PFSK-1 (cell line): Measurements from ENCODE around the gene NELFB.

Experiments used
- FOXP2 ChIP-seq: optimal IDR thresholded peaks from 2 replicates; pipeline ENCODE3; 2011; ENCODE audit warnings: borderline replicate concordance, control low read depth, inconsistent platforms; ENCODE audit not compliant: insufficient read depth; ENCODE audit errors: extremely low read length, extremely low read depth
- POLR2AphosphoS5 ChIP-seq: IDR thresholded peaks from 2 replicates; pipeline ENCODE4 v1.6.1; 2012; ENCODE audit warnings: low read depth, mild to moderate bottlenecking, control low read depth, low read length, moderate library complexity
- SIN3A ChIP-seq: IDR thresholded peaks from 2 replicates; pipeline ENCODE4 v1.6.1; 2012; ENCODE audit warnings: mild to moderate bottlenecking, low read length, moderate library complexity, borderline replicate concordance; ENCODE audit not compliant: insufficient read depth
- TAF1 ChIP-seq: IDR thresholded peaks from 2 replicates; pipeline ENCODE4 v1.6.1; 2012; ENCODE audit warnings: low read length, control low read depth, borderline replicate concordance; ENCODE audit not compliant: insufficient read depth
- TF ChIP-seq, protein P1 (sequence below), 2 experiments: IDR thresholded peaks; 2 replicates each; pipeline versions ENCODE4 v1.6.1 to v1.8.0; 2011 to 2012; ENCODE audit warnings: low read depth in 2 of 2, low read length in 2 of 2, control low read depth in 1 of 2, inconsistent platforms in 1 of 2, mild to moderate bottlenecking in 1 of 2, moderate library complexity in 1 of 2; ENCODE audit not compliant: insufficient read depth in 1 of 2

The NELFB gene

DNA sequence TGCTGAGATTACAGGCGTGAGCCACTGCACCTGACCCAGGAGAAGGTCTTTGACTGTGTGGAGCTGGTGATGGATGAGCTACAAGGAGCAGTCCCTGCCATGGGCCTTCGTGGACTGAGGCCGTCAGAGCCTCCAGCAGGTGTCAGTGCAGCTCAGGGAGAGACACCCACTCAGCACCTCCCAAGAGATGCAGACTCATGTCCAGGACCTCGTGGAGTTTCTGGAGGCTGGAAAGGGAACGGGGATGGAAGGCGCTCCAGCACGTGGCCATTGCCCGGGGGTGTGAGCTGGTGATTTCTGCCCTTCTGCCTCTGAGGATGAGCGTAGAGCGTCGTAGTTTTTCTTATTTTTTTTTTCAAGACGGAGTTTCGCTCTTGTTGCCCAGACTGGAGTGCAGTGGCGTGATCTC is 31.9 kb downstream of the NELFB start:
- TF ChIP-seq, protein P1, sequence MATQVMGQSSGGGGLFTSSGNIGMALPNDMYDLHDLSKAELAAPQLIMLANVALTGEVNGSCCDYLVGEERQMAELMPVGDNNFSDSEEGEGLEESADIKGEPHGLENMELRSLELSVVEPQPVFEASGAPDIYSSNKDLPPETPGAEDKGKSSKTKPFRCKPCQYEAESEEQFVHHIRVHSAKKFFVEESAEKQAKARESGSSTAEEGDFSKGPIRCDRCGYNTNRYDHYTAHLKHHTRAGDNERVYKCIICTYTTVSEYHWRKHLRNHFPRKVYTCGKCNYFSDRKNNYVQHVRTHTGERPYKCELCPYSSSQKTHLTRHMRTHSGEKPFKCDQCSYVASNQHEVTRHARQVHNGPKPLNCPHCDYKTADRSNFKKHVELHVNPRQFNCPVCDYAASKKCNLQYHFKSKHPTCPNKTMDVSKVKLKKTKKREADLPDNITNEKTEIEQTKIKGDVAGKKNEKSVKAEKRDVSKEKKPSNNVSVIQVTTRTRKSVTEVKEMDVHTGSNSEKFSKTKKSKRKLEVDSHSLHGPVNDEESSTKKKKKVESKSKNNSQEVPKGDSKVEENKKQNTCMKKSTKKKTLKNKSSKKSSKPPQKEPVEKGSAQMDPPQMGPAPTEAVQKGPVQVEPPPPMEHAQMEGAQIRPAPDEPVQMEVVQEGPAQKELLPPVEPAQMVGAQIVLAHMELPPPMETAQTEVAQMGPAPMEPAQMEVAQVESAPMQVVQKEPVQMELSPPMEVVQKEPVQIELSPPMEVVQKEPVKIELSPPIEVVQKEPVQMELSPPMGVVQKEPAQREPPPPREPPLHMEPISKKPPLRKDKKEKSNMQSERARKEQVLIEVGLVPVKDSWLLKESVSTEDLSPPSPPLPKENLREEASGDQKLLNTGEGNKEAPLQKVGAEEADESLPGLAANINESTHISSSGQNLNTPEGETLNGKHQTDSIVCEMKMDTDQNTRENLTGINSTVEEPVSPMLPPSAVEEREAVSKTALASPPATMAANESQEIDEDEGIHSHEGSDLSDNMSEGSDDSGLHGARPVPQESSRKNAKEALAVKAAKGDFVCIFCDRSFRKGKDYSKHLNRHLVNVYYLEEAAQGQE (IDR thresholded peaks at IDR 0.05; ENCODE audit: insufficient read depth in 1 of 2, low read depth in 2 of 2, low read length in 2 of 2) = no peak
- no peak for TF ChIP-seq POLR2AphosphoS5
- TF ChIP-seq FOXP2 = no peak
- TF ChIP-seq SIN3A = no peak
- no peak for TF ChIP-seq TAF1

DNA sequence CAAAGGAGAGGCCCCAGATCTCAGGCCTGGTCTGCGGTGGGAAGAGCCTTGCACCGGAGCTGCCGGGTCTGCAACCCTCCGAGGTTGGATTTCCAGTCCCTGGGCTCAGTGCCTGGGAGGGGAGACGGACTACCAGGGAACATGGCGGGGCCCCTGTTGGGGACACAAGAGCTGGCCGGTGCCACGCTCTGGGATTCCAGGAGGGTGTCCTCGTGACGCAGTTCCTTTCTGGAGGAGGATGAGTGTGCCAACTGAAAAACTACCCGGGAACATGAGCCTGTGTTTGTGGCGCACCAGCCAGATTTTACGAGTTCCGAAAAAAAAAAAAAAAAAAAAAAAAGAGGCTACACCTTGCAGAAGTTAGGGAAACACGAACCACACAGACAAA is 38.0 kb downstream of the NELFB start:
- no peak for TF ChIP-seq TAF1
- no peak for TF ChIP-seq FOXP2
- TF ChIP-seq SIN3A = no peak
- TF ChIP-seq, protein P1 (IDR thresholded peaks at IDR 0.05; ENCODE audit: insufficient read depth in 1 of 2, low read depth in 2 of 2, low read length in 2 of 2) = no peak
- no peak for TF ChIP-seq POLR2AphosphoS5

DNA sequence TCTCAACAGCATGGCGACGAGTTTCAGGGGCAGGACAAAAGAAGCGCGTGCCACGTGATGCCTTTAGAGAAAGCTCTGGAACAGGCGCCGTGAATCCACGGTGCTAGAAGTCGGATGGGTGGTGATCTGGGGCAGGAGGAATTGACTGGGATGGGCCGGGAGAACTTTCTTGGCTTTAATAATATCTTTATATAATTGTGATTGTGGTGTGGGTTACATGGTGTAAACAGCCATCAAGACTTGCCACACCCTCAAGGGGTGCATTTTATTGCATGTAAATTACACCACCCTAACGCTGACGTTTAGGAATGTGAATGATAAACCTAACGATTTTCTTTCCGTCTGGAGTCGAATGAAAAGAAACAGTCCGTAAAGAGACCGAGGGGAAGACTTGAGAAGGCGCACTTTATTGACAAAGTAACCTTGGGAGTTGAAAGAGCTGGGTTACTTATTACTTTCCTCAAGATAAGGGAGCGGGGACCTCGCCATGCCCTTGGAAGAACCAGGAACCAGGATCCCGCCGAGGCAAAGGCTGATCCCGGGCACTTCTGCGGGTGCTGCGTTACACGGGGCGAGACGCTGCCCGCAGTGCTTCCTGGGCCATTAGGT is 38.5 kb downstream of the NELFB start:
- TF ChIP-seq POLR2AphosphoS5 = no peak
- TF ChIP-seq, protein P1 (IDR thresholded peaks at IDR 0.05; ENCODE audit: insufficient read depth in 1 of 2, low read depth in 2 of 2, low read length in 2 of 2) = no peak
- TF ChIP-seq SIN3A = no peak
- TF ChIP-seq TAF1 = no peak

DNA sequence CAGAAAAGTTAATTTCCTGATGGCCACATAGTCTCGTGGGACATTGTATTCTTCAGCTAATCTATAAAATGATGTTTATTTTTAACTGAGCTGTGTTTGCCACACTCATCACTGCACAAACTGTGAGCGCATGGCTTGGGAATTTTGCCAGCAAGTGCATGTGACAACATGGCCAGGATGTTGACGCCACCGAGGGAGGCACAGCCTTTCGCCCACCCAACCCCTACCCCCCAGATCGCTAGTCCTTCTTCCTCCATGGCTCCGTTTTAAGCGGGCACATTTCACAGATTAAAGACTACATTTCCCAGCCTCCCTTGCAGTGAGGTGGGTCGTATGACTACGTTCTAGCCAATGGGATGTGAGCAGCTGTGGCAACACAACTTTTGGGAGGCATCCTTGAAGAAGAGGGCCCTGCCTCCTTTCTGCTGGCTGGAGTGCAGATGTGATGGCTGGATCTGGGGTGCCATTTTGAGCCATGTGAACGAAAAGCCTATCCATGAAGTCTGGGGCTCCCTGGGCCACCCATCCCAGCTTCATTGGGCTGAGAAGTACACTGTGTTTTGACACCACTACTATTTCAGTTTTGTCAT is 39.1 kb downstream of the NELFB start:
- TF ChIP-seq POLR2AphosphoS5 = no peak
- TF ChIP-seq FOXP2 = no peak
- TF ChIP-seq TAF1 = no peak
- TF ChIP-seq, protein P1 (IDR thresholded peaks at IDR 0.05; ENCODE audit: insufficient read depth in 1 of 2, low read depth in 2 of 2, low read length in 2 of 2) = no peak
- TF ChIP-seq SIN3A = no peak
